HepG2 (cell line): ENCODE results near the gene DALRD3. TPM values are rescaled to one million over a fixed set of nuclear protein-coding genes. Genes with fewer than 3 reads are reported as not detected.

ENCODE experiments used
- ADNP ChIP-seq: sonication (generic); formaldehyde crosslinking; IDR thresholded peaks from 2 replicates; pipeline ENCODE4 v1.4.0; 2020; ENCODE audit warnings: missing genetic modification reagents
- CCAR2 ChIP-seq: fragments of 200-400 bp; formaldehyde crosslinking; optimal IDR thresholded peaks from 2 replicates; pipeline ENCODE3; 2018; ENCODE audit warnings: low read depth, mild to moderate bottlenecking, low read length, moderate library complexity
- FOXO4 ChIP-seq: sonication (generic); formaldehyde crosslinking; conservative IDR thresholded peaks from 2 replicates; pipeline ENCODE4 v1.8.1; 2023; ENCODE audit warnings: missing genetic modification reagents
- IKZF5 ChIP-seq: IDR thresholded peaks from 2 replicates; pipeline ENCODE4 v1.6.1; 2018; ENCODE audit warnings: missing genetic modification reagents, mild to moderate bottlenecking, missing compliant biosample characterization
- KAT7 ChIP-seq: IDR thresholded peaks from 2 replicates; pipeline ENCODE4 v1.6.1; 2018; ENCODE audit warnings: borderline replicate concordance, missing compliant biosample characterization
- NR3C1 ChIP-seq: sonication (generic); formaldehyde crosslinking; IDR thresholded peaks from 2 replicates; pipeline ENCODE4 v1.4.0; 2020; ENCODE audit warnings: missing genetic modification reagents
- RORA ChIP-seq: sonication (generic); formaldehyde crosslinking; IDR thresholded peaks from 2 replicates; pipeline ENCODE4 v1.5.0; 2020; ENCODE audit warnings: mild to moderate bottlenecking, missing genetic modification reagents, moderate library complexity
- TFDP1 ChIP-seq: IDR thresholded peaks from 2 replicates; pipeline ENCODE4 v1.6.1; 2016; ENCODE audit warnings: missing compliant biosample characterization, missing genetic modification reagents, borderline replicate concordance
- THYN1 ChIP-seq: sonication (generic); formaldehyde crosslinking; IDR thresholded peaks from 2 replicates; pipeline ENCODE4 v1.8.1; 2023; ENCODE audit warnings: low read depth, mild to moderate bottlenecking, moderate library complexity, missing genetic modification reagents, borderline replicate concordance
- ZIK1 ChIP-seq: sonication (generic); formaldehyde crosslinking; IDR thresholded peaks from 2 replicates; pipeline ENCODE4 v1.5.0; 2020; ENCODE audit warnings: mild to moderate bottlenecking, low read depth, missing genetic modification reagents, borderline replicate concordance
- ZNF296 ChIP-seq: sonication (generic); formaldehyde crosslinking; conservative IDR thresholded peaks from 2 replicates; pipeline ENCODE4 v1.5.0; 2020; ENCODE audit warnings: mild to moderate bottlenecking, missing genetic modification reagents
- ZNF563 ChIP-seq: sonication (generic); formaldehyde crosslinking; IDR thresholded peaks from 2 replicates; pipeline ENCODE4 v1.8.0; 2022; ENCODE audit warnings: mild to moderate bottlenecking, moderate library complexity, missing genetic modification reagents
- ZNF607 ChIP-seq: sonication (generic); formaldehyde crosslinking; IDR thresholded peaks from 2 replicates; pipeline ENCODE4 v1.5.1; 2020; ENCODE audit warnings: missing genetic modification reagents, mild to moderate bottlenecking, borderline replicate concordance
- ZNF703 ChIP-seq: sonication (generic); formaldehyde crosslinking; IDR thresholded peaks from 2 replicates; pipeline ENCODE4 v1.5.1; 2020; ENCODE audit warnings: missing genetic modification reagents, mild to moderate bottlenecking, moderate library complexity, borderline replicate concordance
- ZNF704 ChIP-seq: sonication (generic); formaldehyde crosslinking; IDR thresholded peaks from 2 replicates; pipeline ENCODE4 v1.8.1; 2023; ENCODE audit warnings: mild to moderate bottlenecking, inconsistent platforms, moderate library complexity, missing genetic modification reagents, borderline replicate concordance
- ZSCAN22 ChIP-seq: sonication (generic); formaldehyde crosslinking; IDR thresholded peaks from 2 replicates; pipeline ENCODE4 v1.4.0; 2020; ENCODE audit warnings: mild to moderate bottlenecking, missing genetic modification reagents
- polyA plus RNA-seq, 8 experiments: library from polyadenylated mRNA; depleted of rRNA in 3 of 8; stranded (reverse) in 7 of 8; unstranded in 1 of 8; fragments of >200 nt; fragmentation: Illumina TruSeq in 4 of 8; extraction: Trizol in 4 of 8; gene quantifications; 2 replicates each; pipeline versions ENCODE4 v1.2.1 to v1.2.3, GENCODE V29; 2011 to 2016; ENCODE audit warnings: low read depth in 4 of 8, missing spikeins in 1 of 8, mixed read lengths in 1 of 8; ENCODE audit not compliant: insufficient read depth in 1 of 8
- total RNA-seq, 5 experiments: library from RNA; depleted of rRNA; stranded (reverse); fragments of >200 nt; fragmentation: Illumina TruSeq; extraction: Trizol; gene quantifications; 2 replicates each; pipeline ENCODE4 v1.2.3, GENCODE V29; 2016; ENCODE audit warnings: low read depth in 1 of 5
- TF ChIP-seq, protein P1 (sequence below): sonication (generic); IDR thresholded peaks from 2 replicates; pipeline ENCODE4 v1.6.1; 2016; ENCODE audit warnings: low read depth, borderline replicate concordance
- TF ChIP-seq, protein P2 (sequence below): sonication (generic); formaldehyde crosslinking; IDR thresholded peaks from 2 replicates; pipeline ENCODE4 v1.8.1; 2023; ENCODE audit warnings: missing genetic modification reagents, mild to moderate bottlenecking, borderline replicate concordance
- TF ChIP-seq, protein P3 (sequence below): sonication (generic); formaldehyde crosslinking; IDR thresholded peaks from 2 replicates; pipeline ENCODE4 v1.5.1; 2020; ENCODE audit warnings: missing genetic modification reagents, mild to moderate bottlenecking, borderline replicate concordance

The DALRD3 gene
- total and polyA plus RNA-seq, 2 of the 13 experiments (the other 11 are each of a cell fraction or from before 2014, with no cell fraction given): 19.9 to 36.5 TPM

DNA sequence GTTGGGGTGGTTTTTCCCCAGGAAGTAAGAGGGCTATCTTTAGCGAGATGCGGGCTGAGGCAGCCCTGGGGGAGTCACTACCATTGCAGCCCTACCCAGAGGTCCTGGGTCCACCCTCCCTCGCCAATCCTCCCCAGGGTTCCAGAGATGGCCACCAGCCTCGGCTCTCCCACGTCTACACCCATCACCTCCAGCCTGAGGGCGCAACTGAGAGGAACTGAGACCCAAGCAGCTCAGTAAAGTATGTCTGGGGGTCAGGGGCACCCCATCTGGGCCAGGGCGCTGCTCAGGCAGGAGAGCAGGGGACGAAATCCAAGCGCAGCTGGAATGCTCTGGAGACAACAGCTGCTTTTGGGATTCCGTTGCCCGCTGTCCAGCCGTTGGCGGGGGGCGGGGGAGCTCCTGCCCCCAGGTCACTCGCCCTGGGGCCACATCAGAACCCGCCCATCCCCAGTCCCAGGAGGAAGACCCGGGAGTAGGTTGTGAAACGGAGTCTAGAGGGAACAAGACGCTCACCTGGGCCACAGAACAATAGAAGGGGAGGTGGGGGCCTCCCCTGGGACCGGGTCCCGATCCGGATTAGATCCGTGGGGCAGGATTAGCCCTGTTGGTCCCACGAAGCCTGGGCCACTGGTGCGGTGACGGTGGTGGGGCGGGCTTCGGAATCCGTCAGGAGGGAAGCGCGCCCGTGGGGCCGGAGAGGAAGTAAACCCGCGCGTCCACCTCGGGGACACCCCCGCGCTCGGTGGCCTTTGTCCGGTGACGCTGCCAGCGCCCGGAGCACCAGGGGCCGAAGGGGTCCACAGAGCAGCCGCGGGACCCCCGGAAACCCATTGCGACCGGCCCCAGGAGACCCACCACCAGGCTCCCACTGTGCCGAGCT, 2.2 kb upstream of the DALRD3 start (continued):
- TF ChIP-seq, protein P1, sequence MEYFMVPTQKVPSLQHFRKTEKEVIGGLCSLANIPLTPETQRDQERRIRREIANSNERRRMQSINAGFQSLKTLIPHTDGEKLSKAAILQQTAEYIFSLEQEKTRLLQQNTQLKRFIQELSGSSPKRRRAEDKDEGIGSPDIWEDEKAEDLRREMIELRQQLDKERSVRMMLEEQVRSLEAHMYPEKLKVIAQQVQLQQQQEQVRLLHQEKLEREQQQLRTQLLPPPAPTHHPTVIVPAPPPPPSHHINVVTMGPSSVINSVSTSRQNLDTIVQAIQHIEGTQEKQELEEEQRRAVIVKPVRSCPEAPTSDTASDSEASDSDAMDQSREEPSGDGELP: peak; percentile 75; the same call in 1 of the 2 replicates
- TF ChIP-seq IKZF5 (CRISPR knock-in tag) (no peak), FOXO4 (CRISPR knock-in tag) (no peak), ZNF296 (no peak), ZNF704 (CRISPR knock-in tag) (0 out of 2 replicates have a peak, but pooled peaks have one; percentile 4), CCAR2 (no peak), THYN1 (CRISPR knock-in tag) (no peak), NR3C1 (CRISPR knock-in tag) (no peak), ZSCAN22 (CRISPR knock-in tag) (0 out of 2 replicates have a peak, but pooled peaks have one; percentile 51), ZNF703 (CRISPR knock-in tag) (no peak), TFDP1 (CRISPR knock-in tag) (no peak), ZIK1 (CRISPR knock-in tag) (0 out of 2 replicates have a peak, but pooled peaks have one; percentile 21), ADNP (CRISPR knock-in tag) (no peak), KAT7 (peak; percentile 68; the same call in 1 of the 2 replicates), ZNF563 (CRISPR knock-in tag) (no peak; the same call in 1 of the 2 replicates), ZNF607 (CRISPR knock-in tag) (peak; percentile 58), RORA (CRISPR knock-in tag) (no peak)
- TF ChIP-seq, protein P2, sequence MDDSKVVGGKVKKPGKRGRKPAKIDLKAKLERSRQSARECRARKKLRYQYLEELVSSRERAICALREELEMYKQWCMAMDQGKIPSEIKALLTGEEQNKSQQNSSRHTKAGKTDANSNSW (CRISPR knock-in tag): 0 out of 2 replicates have a peak, but pooled peaks have one; percentile 16
- TF ChIP-seq, protein P3, sequence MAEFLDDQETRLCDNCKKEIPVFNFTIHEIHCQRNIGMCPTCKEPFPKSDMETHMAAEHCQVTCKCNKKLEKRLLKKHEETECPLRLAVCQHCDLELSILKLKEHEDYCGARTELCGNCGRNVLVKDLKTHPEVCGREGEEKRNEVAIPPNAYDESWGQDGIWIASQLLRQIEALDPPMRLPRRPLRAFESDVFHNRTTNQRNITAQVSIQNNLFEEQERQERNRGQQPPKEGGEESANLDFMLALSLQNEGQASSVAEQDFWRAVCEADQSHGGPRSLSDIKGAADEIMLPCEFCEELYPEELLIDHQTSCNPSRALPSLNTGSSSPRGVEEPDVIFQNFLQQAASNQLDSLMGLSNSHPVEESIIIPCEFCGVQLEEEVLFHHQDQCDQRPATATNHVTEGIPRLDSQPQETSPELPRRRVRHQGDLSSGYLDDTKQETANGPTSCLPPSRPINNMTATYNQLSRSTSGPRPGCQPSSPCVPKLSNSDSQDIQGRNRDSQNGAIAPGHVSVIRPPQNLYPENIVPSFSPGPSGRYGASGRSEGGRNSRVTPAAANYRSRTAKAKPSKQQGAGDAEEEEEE (CRISPR knock-in tag): 0 out of 2 replicates have a peak, but pooled peaks have one; percentile 81
